IgD-negative memory B cell (primary cell): ENCODE data around the gene KLHL22. TPM values are rescaled to one million over a fixed set of nuclear protein-coding genes. Genes with fewer than 3 reads are reported as not detected.
"Not testable (repeated sequence)": the region's sequence is repeated elsewhere in the genome, so short reads cannot be mapped to it uniquely, and the experiment has no call there.

Experiments used
- H3K27ac Mint-ChIP-seq, 3 donors: one replicate each; pipeline ENCODE4 v1.8.0; 2020 to 2022; ENCODE audit warnings: mild to moderate bottlenecking in 3 of 3, mixed read lengths in 3 of 3, moderate library complexity in 1 of 3
- H3K27me3 Mint-ChIP-seq: one replicate; pipeline ENCODE4 v1.8.0; 2021; ENCODE audit warnings: mixed read lengths
- H3K36me3 Mint-ChIP-seq: one replicate; pipeline ENCODE4 v1.8.0; 2020; ENCODE audit warnings: mild to moderate bottlenecking, mixed read lengths
- H3K4me1 Mint-ChIP-seq, 3 donors: one replicate each; pipeline ENCODE4 v1.8.0; 2020 to 2022; ENCODE audit warnings: mixed read lengths in 3 of 3, mild to moderate bottlenecking in 1 of 3
- H3K4me3 Mint-ChIP-seq, 4 donors: one replicate each; pipeline ENCODE4 v1.8.0; 2020 to 2022; ENCODE audit warnings: mild to moderate bottlenecking in 4 of 4, mixed read lengths in 4 of 4, moderate library complexity in 3 of 4
- H3K9me3 Mint-ChIP-seq, 3 donors: one replicate each; pipeline ENCODE4 v1.8.0; 2020 to 2021; ENCODE audit warnings: mixed read lengths in 3 of 3, mild to moderate bottlenecking in 1 of 3
- polyA plus RNA-seq: library from polyadenylated mRNA; unstranded; fragments of 300-500 nt; fragmentation: Illumina TruSeq; gene quantifications from one replicate; pipeline ENCODE4 v1.2.3, GENCODE V29; 2021

KLHL22 gene
- polyA plus RNA-seq, 1 donor from 2014 or later, result 20.8 TPM

- no peak overlapping the region for H3K27ac Mint-ChIP-seq
- no peak overlapping the region for H3K4me3 Mint-ChIP-seq
- H3K36me3 Mint-ChIP-seq, result peaks cover 4% of the 10 kb centered on the region
- peaks cover 2 to 12% (median 4%) of the 10 kb centered on the region in 3 donors for H3K4me1 Mint-ChIP-seq
- H3K9me3 Mint-ChIP-seq, result peaks cover 0 to 2% (median 0%) of the 10 kb centered on the region in 3 donors
- no peaks in the 10 kb centered on the region for H3K27me3 Mint-ChIP-seq
Observed at GRCh38 chr22:20472629-20473442, 22.8 kb downstream of the KLHL22 start.

DNA sequence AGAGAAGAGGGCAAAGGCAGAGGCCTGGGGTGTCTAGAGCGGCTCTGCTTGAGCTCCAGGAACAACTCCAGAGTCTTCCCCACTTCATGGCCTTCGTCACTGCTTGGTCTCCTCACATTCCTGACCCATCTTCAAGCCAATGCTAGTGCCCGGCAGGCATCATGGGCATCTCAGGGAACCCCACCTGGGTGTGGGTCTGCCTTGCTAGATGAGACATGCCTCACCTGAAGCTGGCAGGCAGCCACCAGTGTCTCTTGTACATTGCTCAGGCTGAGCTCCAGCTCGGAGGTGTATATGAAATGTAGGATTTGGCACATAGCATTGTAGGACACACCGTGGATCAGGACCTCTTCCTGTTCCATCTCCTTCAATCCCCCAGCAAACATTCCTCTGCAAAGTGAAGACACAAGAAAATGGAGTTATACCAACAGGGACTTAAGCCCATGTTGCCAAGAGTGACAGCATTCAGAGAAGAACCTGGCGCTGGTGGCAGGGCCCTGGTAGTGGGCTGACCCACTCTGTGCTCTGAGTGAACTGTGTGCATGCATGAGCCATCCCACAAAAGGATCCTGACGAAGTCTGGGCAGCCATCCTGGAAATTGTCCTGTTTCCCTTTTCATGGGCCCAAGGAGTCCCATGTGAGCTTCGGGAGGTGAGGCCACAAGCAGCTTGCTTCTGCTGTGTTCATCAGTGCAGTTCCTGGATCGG, 24.3 kb downstream of the KLHL22 start:
- no peaks in the 10 kb centered on the region for H3K27me3 Mint-ChIP-seq
- H3K4me1 Mint-ChIP-seq, result peaks cover 4 to 8% (median 6%) of the 10 kb centered on the region in 3 donors
- H3K36me3 Mint-ChIP-seq, result peaks cover 4% of the 10 kb centered on the region
- H3K4me3 Mint-ChIP-seq, result no peak overlapping the region
- peaks cover 0 to 2% (median 0%) of the 10 kb centered on the region in 3 donors for H3K9me3 Mint-ChIP-seq
- peak overlapping the region in 1 of 3 donors; percentile 46 for H3K27ac Mint-ChIP-seq

GRCh38 chr22:20470525-20470924, 25.1 kb downstream of the KLHL22 start:
- not testable (repeated sequence) for H3K4me3 Mint-ChIP-seq, H3K27me3 Mint-ChIP-seq, H3K36me3 Mint-ChIP-seq, H3K9me3 Mint-ChIP-seq
- Mint-ChIP-seq H3K4me1 (peaks cover 4 to 12% (median 9%) of the 10 kb centered on the region in 3 donors), H3K27ac (peak overlapping the region in 1 of 3 donors; percentile 88)

GRCh38 chr22:20469110-20469868, 26.3 kb downstream of the KLHL22 start:
- no peaks in the 10 kb centered on the region for H3K27me3 Mint-ChIP-seq
- peaks cover 4% of the 10 kb centered on the region for H3K36me3 Mint-ChIP-seq
- peak overlapping the region in 2 of 3 donors; percentile 61 to 67 for H3K27ac Mint-ChIP-seq
- no peak overlapping the region for H3K4me3 Mint-ChIP-seq
- H3K4me1 Mint-ChIP-seq, result peaks cover 4 to 24% (median 16%) of the 10 kb centered on the region in 3 donors
- peaks cover 0 to 2% (median 0%) of the 10 kb centered on the region in 3 donors for H3K9me3 Mint-ChIP-seq

GRCh38 chr22:20466659-20467379, 28.8 kb downstream of the KLHL22 start:
- Mint-ChIP-seq H3K27ac (peak overlapping the region in 1 of 3 donors; percentile 59), H3K4me3 (peak overlapping the region in 1 of 4 donors; percentile 39), H3K36me3 (peaks cover 4% of the 10 kb centered on the region), H3K4me1 (peaks cover 22 to 41% (median 35%) of the 10 kb centered on the region in 3 donors), H3K27me3 (no peaks in the 10 kb centered on the region), H3K9me3 (peaks cover 0 to 2% (median 0%) of the 10 kb centered on the region in 3 donors)

DNA sequence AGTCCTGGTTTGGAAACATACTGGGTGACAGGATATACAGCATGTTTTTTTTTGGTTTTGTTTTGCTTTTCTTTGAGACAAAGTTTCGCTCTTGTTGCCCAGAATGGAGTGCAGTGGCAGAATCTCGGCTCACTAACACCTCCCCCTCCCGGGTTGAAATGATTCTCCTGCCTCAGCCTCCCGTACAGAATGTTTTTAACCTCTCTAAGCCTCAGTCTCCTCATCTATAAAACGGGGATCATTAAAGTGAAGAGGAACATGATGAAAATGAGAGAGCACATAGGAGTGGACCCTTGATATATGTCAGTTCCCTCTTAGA, 29.9 kb downstream of the KLHL22 start:
- H3K27ac Mint-ChIP-seq, result peak overlapping the region; percentile 69 to 97 (median 81)
- H3K4me1 Mint-ChIP-seq, result peaks cover 22 to 41% (median 35%) of the 10 kb centered on the region in 3 donors
- H3K36me3 Mint-ChIP-seq, result peaks cover 4% of the 10 kb centered on the region
- peaks cover 0 to 2% (median 0%) of the 10 kb centered on the region in 3 donors for H3K9me3 Mint-ChIP-seq
- H3K4me3 Mint-ChIP-seq, result peak overlapping the region in 1 of 4 donors; percentile 22
- H3K27me3 Mint-ChIP-seq, result no peaks in the 10 kb centered on the region

- Mint-ChIP-seq H3K36me3 (peaks cover 4% of the 10 kb centered on the region), H3K27me3 (no peaks in the 10 kb centered on the region), H3K4me3 (peak overlapping the region in 2 of 4 donors; percentile 22 to 76), H3K9me3 (no peaks in the 10 kb centered on the region), H3K4me1 (peaks cover 22 to 41% (median 36%) of the 10 kb centered on the region in 3 donors), H3K27ac (peak overlapping the region; percentile 80 to 97 (median 81))
Observed at GRCh38 chr22:20464912-20465758, 30.5 kb downstream of the KLHL22 start.

DNA sequence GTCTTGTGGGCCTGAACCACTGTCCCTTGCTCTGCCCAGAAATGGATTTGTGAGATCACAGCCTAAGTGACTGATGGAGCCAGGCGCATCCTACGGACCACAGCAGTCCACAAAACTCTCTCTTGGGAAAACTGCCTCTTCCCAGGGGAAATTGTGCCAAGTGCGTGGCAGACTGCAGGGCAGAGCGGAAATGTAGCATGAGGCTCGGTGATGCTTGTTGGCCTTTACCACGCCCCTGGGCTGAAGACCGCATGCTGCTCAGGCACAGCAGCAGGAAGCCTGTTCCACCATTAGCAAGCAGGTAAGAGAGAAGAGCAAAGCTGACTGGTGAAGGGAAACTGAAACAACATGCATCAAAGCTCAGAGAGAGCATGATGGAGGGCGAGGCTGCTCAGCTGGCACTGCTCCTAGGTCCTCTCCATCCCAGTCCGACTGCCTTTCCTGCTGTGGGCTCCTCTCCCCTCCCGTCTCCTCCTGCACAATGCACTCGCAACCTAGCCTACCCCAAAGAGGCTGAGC, 31.4 kb downstream of the KLHL22 start:
- Mint-ChIP-seq H3K9me3 (no peaks in the 10 kb centered on the region), H3K4me3 (peak overlapping the region; percentile 63 to 93 (median 83)), H3K27me3 (no peaks in the 10 kb centered on the region), H3K27ac (peak overlapping the region; percentile 80 to 98 (median 97)), H3K4me1 (peaks cover 27 to 43% (median 40%) of the 10 kb centered on the region in 3 donors), H3K36me3 (peaks cover 5% of the 10 kb centered on the region)

DNA sequence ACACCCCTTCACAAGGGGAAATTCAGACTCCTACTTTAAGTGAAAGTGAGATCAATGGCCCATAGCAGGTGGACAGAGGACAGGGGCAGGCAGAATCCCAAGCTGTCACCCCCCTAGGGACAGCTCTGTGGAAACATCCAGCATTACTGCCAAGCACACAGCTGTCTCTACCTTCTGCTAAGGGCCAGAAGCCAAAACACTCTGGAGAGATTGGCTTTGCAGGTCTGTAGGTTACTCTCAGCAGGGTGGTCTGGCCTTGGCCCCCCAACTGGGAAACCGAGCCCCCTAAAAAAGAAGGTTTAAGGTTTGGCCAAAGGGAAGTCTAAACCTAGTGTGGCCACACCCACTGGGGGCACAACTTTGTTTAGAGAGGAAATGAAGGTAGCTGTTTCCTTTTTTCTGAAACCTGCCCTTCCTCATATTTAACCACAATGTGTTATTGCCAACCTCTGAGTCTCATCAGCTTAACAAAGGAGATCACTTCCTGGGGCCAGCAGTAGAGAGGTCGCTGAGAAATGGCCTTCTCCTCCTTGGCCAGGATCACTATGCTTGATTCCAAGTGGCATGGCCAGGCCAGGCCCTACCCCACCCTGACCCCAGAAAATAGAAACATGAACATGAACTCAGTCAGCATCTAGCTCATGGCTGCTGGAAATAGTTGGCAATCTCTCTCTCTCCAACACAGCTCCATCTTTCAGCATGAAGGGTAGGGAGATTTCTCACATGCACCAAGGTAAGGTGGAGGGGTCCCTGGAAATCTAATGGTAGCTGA, 32.1 kb downstream of the KLHL22 start:
- Mint-ChIP-seq H3K4me1 (peaks cover 27 to 42% (median 40%) of the 10 kb centered on the region in 3 donors), H3K27me3 (no peaks in the 10 kb centered on the region), H3K9me3 (no peaks in the 10 kb centered on the region), H3K4me3 (peak overlapping the region; percentile 63 to 93 (median 83)), H3K36me3 (peaks cover 1% of the 10 kb centered on the region), H3K27ac (peak overlapping the region; percentile 80 to 98 (median 97))

DNA sequence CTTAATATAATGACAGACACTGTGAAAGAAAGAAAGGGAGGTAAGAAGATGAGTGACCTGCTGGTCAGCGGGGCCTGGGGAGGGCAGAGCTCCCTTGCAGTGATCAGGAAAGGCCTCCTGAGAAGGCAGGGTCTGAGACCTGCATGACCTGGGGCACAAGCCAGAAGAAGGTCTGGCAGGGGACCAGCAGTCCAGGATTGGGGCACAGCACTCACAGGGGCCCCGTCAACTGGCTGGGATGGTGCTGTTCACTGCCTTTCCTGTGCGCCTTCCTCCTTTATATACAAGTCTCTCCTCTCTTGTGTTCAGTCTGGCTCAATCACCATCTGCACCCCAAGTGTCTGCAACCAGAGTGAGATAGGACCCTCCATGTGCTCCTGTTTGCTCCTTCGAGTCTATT, 35.7 kb downstream of the KLHL22 start:
- H3K27me3 Mint-ChIP-seq, result no peaks in the 10 kb centered on the region
- no peak overlapping the region for H3K27ac Mint-ChIP-seq
- peaks cover 34 to 38% (median 37%) of the 10 kb centered on the region in 3 donors for H3K4me1 Mint-ChIP-seq
- H3K4me3 Mint-ChIP-seq, result no peak overlapping the region
- peaks cover 4% of the 10 kb centered on the region for H3K36me3 Mint-ChIP-seq
- H3K9me3 Mint-ChIP-seq, result no peaks in the 10 kb centered on the region

GRCh38 chr22:20459152-20459542, 36.4 kb downstream of the KLHL22 start:
- Mint-ChIP-seq H3K4me3 (no peak overlapping the region), H3K27ac (no peak overlapping the region), H3K4me1 (peaks cover 29 to 33% (median 31%) of the 10 kb centered on the region in 3 donors), H3K27me3 (no peaks in the 10 kb centered on the region), H3K36me3 (peaks cover 4% of the 10 kb centered on the region), H3K9me3 (no peaks in the 10 kb centered on the region)

DNA sequence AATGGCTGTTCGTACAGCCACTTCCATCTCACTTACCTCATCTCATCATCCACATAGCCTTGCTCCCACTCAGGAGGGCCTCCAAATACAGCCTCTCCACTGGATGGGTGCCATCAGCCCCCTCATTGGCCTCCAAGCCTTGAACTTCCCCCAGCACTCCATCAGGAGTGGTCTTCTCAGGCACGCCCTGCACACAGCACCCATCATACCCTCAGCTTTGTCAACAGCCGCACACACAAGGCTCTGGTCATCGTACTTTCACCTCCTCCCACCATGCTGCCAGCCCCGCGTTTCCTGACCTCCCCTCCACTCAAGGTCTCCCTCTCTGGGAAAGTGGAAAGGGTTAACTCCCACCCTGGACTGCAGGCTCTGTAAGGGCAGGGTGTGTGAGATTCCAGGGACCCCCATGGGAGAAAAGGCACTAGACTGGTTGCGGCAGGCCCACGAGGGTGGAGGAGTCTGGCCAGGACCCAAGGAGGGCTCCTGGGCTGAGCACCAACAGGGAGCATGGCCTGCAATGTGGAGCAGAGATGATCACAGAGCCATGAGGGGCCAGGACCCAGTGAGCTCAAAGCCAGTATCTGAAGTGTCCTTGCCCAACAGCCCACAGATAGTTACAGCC, 37.0 kb downstream of the KLHL22 start:
- Mint-ChIP-seq H3K36me3 (peaks cover 4% of the 10 kb centered on the region), H3K27me3 (no peaks in the 10 kb centered on the region), H3K27ac (peak overlapping the region in 1 of 3 donors; percentile 79), H3K4me3 (no peak overlapping the region), H3K4me1 (peaks cover 24 to 28% (median 26%) of the 10 kb centered on the region in 3 donors), H3K9me3 (no peaks in the 10 kb centered on the region)
